MV-4-11 (cell line): Measurements from ENCODE around the gene DNAJC16.

Experiments
- DNase-seq: peaks from one replicate; lab custom pipeline; 2025; lab: John Stamatoyannopoulos, UW

DNAJC16 gene

DNA sequence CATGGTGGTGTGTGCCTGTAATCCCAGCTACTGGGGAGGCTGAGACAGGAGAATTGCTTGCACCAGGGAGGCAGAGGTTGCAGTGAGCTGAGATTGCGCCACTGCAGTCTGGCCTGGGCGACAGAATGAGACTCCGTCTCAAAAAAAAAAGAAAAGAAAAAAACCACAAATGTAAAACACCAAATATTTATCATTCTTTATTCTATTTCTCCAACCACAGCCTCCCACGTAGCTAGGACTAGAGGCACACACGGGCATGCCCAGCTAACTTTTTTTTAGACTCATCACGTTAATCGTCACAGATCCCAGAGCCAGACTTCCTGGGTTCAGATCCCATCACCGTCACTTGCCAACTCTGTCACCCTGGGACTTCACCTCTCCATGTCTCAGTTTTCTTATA lies 13.5 kb downstream of the DNAJC16 start:
- no peak for DNase-seq

GRCh38 chr1:15541231-15541792 lies 14.7 kb downstream of the DNAJC16 start:
- DNase-seq, result no peak

GRCh38 chr1:15542388-15543250 lies 16.0 kb downstream of the DNAJC16 start:
- DNase-seq, result no peak

GRCh38 chr1:15543251-15543588 lies 16.6 kb downstream of the DNAJC16 start:
- no peak for DNase-seq

DNA sequence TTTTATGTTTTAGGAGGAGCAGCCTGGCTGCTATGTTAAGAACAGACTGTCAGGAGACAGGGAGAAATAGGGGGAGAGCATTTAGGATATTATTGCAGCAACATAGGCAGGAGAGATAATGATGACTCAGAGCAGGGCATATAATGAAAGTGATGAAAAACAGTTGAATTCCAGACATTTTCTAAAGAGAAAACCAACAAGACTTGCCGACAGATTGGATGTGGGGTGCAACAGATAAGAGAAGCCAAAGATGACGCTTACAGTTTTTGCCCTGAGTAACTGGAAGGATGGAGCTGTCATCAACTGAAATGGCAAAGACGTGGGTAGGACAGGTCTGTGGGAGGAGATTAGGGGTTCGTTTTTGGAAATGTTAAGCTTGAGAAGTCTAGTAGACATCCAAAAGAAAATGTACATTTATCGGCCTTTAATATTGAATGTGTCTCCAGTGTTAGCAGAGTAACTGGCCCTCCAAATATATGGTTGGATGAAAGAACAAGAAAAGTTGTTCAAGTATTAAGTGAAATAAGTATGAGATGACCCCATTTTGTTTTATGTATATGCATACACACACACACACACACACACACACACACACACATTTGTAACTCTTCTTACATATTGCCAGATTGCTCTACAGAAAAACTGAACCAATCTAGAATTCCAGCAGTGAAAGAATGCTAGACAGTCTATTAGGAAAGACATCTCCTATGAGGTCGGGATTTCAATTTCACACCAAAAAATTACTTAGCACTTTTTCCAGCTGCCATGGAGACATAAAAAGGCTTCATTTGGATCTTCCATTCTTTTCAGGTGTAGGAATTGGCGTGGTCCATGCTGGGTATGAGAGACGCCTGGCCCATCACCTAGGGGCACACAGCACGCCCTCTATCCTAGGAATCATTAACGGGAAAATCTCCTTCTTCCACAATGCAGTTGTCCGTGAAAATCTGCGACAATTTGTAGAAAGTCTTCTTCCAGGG lies 17.2 kb downstream of the DNAJC16 start:
- no peak for DNase-seq

- DNase-seq, result no peak
Observed at GRCh38 chr1:15546641-15547040, 20.0 kb downstream of the DNAJC16 start.

- no peak for DNase-seq
Observed at GRCh38 chr1:15550573-15550972, 23.9 kb downstream of the DNAJC16 start.

DNA sequence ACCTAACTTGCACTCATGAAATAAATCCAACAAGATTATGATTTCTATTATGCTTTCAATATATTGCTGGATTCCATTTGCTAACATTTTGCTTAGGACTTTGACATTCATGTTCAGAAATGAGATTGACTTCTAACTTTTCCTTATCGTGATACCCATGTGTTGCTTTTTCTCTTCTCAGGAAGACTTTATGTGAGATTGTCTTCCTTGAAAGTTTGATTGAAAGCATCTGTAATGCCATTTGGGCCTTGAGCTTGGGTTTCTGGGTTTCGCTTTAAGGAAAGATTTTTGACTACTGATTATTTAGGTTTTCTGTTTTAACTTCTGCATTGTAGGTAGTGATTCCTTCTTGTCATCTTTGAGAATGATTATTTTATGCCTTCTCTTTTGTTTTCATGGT lies 30.4 kb downstream of the DNAJC16 start:
- no peak for DNase-seq

GRCh38 chr1:15557594-15557993 lies 30.9 kb downstream of the DNAJC16 start:
- no peak for DNase-seq

- DNase-seq, result no peak
Observed at GRCh38 chr1:15558516-15558915, 31.9 kb downstream of the DNAJC16 start.

- peak; percentile 70 for DNase-seq
Observed at GRCh38 chr1:15559189-15559810, 32.7 kb downstream of the DNAJC16 start.

DNA sequence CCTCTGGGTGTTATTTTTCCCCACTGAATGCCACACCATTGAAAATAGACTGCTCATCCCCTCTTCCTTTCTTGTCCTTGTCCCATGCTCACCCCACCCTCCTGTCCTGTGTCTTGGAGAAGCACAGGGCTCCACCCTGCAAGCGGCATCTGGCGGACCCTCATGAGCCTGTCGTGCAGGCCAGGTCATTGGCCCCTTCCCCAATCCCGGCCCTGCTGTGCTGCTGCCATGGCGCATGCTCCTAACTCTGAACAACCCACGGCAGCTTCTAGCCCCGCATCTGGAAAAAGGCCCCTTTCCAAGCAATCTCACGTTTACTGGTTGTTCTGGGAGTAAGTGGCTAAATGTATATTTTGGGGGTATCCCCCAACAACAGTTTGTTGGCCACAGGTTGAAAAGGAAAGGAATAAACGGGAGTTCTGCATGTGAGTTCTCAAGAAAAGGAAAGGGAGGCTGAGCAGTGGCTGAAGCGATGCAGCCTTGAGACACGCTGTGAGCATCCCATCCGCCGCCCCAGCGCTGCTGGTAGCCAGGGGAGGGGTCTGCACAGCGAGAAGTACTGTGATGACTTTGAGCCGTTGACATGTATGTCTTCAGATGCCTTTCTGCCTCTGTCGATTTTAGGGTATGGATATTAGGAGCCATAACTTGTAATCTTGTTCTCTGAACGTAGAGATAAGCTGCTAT lies 41.9 kb downstream of the DNAJC16 start:
- DNase-seq, result no peak

DNA sequence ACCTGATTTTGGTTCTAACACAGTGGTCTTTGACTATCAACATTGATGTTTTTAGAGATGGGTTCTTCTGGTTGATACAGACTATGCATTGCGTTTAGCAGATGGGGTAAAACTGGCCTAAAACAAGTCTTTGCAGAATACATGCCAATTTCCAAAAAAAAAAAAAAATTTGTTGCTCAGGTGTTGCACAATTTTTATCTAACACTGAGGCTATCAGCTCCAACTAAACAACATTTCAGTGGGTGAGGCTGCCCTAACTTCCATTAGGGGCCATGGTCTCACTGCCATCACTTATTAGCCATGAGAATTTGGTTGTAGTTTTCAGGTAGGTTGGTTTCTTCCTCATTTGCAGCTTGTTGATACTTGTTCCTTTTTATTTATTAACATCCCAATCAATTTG lies 44.2 kb downstream of the DNAJC16 start:
- DNase-seq, result no peak

- no peak for DNase-seq
Observed at GRCh38 chr1:15571266-15571665, 44.6 kb downstream of the DNAJC16 start.

DNA sequence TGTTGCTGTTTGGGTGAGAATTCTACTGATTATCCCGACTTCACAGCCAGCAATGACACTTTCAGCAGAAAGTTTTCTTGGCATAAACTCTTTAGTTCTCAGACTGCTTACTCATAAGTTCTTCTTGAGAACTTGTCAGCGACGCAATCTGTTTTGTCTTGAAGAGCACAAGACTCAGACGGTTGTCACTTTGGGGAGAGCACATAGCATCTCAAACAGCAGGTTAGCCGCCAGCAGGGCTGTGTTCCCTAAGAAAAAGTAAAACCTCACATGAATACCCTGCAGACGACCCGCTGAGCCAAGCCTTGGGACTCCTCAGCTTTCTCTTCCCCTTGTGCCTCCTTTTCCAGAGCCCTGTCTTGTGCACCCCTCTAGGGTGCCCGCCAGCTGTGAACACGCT lies 46.8 kb downstream of the DNAJC16 start:
- peak; percentile 2 for DNase-seq

DNA sequence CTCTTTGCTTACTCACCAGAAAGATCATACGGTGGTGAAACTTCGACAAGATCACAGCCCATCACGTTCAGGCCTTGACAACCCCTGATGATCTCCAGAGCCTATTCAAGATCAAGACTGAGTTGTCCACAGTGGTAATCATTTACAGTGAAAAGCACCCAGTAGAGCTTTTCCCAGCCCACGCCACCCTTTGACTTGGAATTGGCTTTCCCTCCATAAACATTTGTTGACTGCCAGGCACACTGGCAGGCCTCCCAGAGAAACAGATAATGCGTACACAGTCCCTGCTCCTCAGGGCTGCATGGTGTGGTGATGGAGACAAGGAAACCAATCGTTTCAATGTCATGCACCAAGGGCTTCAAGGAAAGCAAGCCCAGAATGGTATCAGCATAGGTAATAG lies 48.1 kb downstream of the DNAJC16 start:
- DNase-seq, result no peak

GRCh38 chr1:15575549-15576150 lies 49.0 kb downstream of the DNAJC16 start:
- DNase-seq, result no peak

DNA sequence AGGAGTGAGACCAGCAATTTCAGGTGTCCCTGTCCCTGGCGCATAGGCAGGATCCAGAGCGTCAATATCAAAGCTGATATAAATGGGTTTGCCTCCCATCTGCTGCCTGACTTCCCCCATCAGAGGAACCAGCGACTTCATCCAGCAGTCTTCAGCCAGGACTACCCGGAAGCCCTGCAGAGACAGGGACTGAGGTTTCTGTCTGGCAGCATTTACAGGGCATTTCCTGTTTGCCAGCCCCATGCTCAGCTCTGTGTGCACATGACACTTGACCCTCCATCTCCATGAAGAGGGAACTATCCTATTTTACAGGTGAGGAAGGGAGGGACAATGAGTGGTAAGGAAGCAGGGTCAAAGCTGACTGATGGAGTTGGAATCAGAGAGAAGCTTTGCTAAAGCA lies 51.0 kb downstream of the DNAJC16 start:
- no peak for DNase-seq

DNA sequence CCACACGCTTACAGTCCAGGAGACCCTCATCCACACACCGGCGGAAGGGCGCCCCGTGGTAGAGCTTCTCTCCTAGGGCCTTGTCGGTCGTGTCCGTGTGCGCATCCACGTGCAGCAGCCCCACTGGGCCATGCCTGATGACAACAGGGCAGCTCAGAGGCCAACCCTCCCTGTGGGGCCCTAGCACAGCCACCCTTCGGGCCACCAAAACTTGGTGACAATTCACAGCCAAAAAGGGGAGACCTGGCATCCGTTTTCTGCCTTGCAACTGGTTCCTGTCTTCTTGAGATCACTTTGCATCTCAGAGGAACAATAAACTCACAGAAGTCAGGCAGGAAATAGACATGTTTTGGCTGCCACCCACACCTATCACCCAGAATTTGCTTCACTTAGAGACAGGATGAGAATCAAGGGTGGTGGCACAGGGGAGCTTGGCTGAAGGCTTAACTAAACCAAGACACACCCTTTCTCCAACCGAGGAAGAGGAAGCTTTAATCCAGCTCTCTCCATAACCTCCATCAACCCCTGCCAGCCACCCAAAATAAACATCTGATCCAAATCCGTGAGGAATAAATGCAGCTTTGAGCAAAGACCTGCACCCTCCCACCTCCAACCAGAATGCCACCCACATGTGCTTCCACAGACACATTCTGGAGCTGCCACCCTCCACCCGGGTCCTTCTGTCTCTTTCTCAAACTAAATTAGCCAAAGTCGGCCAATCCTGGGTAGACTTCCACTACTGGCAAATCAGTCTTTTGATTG lies 52.5 kb downstream of the DNAJC16 start:
- peak; percentile 1 for DNase-seq

DNA sequence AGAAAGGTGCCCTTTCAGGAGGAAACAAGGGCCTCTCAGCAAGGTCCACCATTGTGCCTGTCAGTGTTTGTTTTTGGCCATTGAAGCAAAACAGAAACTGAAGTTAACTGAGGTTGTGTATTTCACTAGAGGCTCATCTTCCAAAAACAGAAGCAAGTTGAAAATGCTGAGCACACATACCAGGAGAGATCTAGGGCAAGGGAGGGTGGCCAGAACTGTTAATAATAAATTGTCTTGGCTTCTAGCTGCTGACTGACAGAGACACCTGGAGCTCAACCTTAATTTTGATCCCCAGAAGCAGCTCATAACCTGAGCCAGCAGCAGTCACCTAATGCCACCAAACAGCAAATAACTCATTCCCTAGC lies 53.0 kb downstream of the DNAJC16 start:
- no peak for DNase-seq
